Neural cell (in vitro differentiated cells): ENCODE measurements around the gene RNU5D-1. TPM values are rescaled to one million over a fixed set of nuclear protein-coding genes. Genes with fewer than 3 reads are reported as not detected.

Experiments
- H2AFZ ChIP-seq: fragments of 200-600, 300-800 bp; sonication (generic), shearing (Covaris generic); 2 replicates; pipeline ENCODE4 v1.6.0; 2014; ENCODE audit warnings: low read depth, mild to moderate bottlenecking, antibody characterized with exemption, low read length, moderate library complexity
- H3F3A ChIP-seq: fragments of 200-600 bp; shearing (Covaris generic); 2 replicates; pipeline ENCODE4 v1.6.1; 2016; ENCODE audit warnings: mild to moderate bottlenecking, moderate library complexity, mixed read lengths, antibody characterized with exemption, low read length; ENCODE audit not compliant: insufficient read depth, poor library complexity, severe bottlenecking
- H3K27ac ChIP-seq: fragments of 200-600, 300-800 bp; sonication (generic), shearing (Covaris generic); 2 replicates; pipeline ENCODE4 v1.5.1; 2014; ENCODE audit warnings: mild to moderate bottlenecking, low read length, moderate library complexity
- H3K27me3 ChIP-seq: fragments of 300-800, 200-600 bp; sonication (generic), shearing (Covaris generic); 2 replicates; pipeline ENCODE4 v1.6.0; 2014; ENCODE audit warnings: mild to moderate bottlenecking, low read depth, low read length, moderate library complexity; ENCODE audit not compliant: insufficient read depth
- H3K36me3 ChIP-seq: fragments of 300-800, 200-600 bp; sonication (generic), shearing (Covaris generic); 2 replicates; pipeline ENCODE4 v1.5.1; 2014; ENCODE audit warnings: mild to moderate bottlenecking, antibody characterized with exemption, low read length, moderate library complexity; ENCODE audit not compliant: insufficient read depth
- H3K4me2 ChIP-seq: fragments of 300-800, 200-600 bp; sonication (generic), shearing (Covaris generic); 2 replicates; pipeline ENCODE4 v1.6.0; 2014; ENCODE audit warnings: mild to moderate bottlenecking, low read length
- H3K4me3 ChIP-seq: fragments of 300-800, 200-600 bp; sonication (generic), shearing (Covaris generic); 2 replicates; pipeline ENCODE4 v1.5.1; 2014; ENCODE audit warnings: mild to moderate bottlenecking, low read length, moderate library complexity
- H3K79me2 ChIP-seq: fragments of 200-600 bp; shearing (Covaris generic); replicated peaks from 2 replicates; pipeline ENCODE4 v1.6.0; 2014; ENCODE audit warnings: mild to moderate bottlenecking, low read length, moderate library complexity; ENCODE audit not compliant: insufficient read depth
- H3K9ac ChIP-seq: fragments of 300-800, 200-600 bp; sonication (generic), shearing (Covaris generic); 2 replicates; pipeline ENCODE4 v1.6.1; 2016; ENCODE audit warnings: mild to moderate bottlenecking, low read length, mixed read lengths
- H3K9me2 ChIP-seq: fragments of 200-600 bp; shearing (Covaris generic); 2 replicates; pipeline ENCODE4 v1.6.1; 2016; ENCODE audit warnings: mild to moderate bottlenecking, low read length, mixed read lengths; ENCODE audit not compliant: insufficient read depth
- H3K9me3 ChIP-seq: fragments of 200-600, 300-800 bp; sonication (generic), shearing (Covaris generic); 2 replicates; pipeline ENCODE4 v1.6.1; 2016; ENCODE audit warnings: mild to moderate bottlenecking, mixed run types, low read length, moderate library complexity, mixed read lengths
- H4K20me1 ChIP-seq: fragments of 200-600 bp; shearing (Covaris generic); 2 replicates; pipeline ENCODE4 v1.6.1; 2016; ENCODE audit warnings: mild to moderate bottlenecking, mixed run types; ENCODE audit not compliant: insufficient read depth
- EP300 ChIP-seq: fragments of 450-650 bp; conservative IDR thresholded peaks from 2 replicates; pipeline ENCODE4 v1.6.1; 2014; ENCODE audit warnings: antibody characterized with exemption, mild to moderate bottlenecking, moderate library complexity; ENCODE audit not compliant: poor library complexity, severe bottlenecking
- EZH2 ChIP-seq: fragments of 200-600, 300-800 bp; shearing (Covaris generic), sonication (generic); IDR thresholded peaks from 2 replicates; pipeline ENCODE4 v1.6.1; 2014; ENCODE audit warnings: antibody characterized with exemption, low read length, borderline replicate concordance, mild to moderate bottlenecking; ENCODE audit not compliant: insufficient read depth, poor library complexity, severe bottlenecking
- MXI1 ChIP-seq: fragments of 450-650 bp; conservative IDR thresholded peaks from 2 replicates; pipeline ENCODE4 v1.6.1; 2014; ENCODE audit warnings: antibody characterized with exemption, mild to moderate bottlenecking; ENCODE audit not compliant: poor library complexity, severe bottlenecking
- POLR2AphosphoS5 ChIP-seq: IDR thresholded peaks from 2 replicates; pipeline ENCODE4 v1.6.1; 2012
- RAD21 ChIP-seq: fragments of 450-650 bp; conservative IDR thresholded peaks from 2 replicates; pipeline ENCODE4 v1.6.1; 2014; ENCODE audit warnings: antibody characterized with exemption, mild to moderate bottlenecking, moderate library complexity
- SMC3 ChIP-seq: fragments of 450-650 bp; conservative IDR thresholded peaks from 2 replicates; pipeline ENCODE4 v1.6.1; 2014; ENCODE audit warnings: antibody characterized with exemption, mild to moderate bottlenecking, moderate library complexity; ENCODE audit not compliant: poor library complexity
- TAF1 ChIP-seq: IDR thresholded peaks from 2 replicates; pipeline ENCODE4 v1.6.1; 2012; ENCODE audit warnings: low read depth
- polyA plus RNA-seq: library from polyadenylated mRNA; depleted of rRNA; stranded (reverse); fragments of >200 nt; gene quantifications from 2 replicates; pipeline ENCODE4 v1.2.3, GENCODE V29; 2014
- TF ChIP-seq, protein P1 (sequence below): IDR thresholded peaks from 2 replicates; pipeline ENCODE4 v1.6.1; 2012; ENCODE audit warnings: borderline replicate concordance
- TF ChIP-seq, protein P2 (sequence below): fragments of 450-650 bp; IDR thresholded peaks from 2 replicates; pipeline ENCODE4 v1.5.1; 2014; ENCODE audit warnings: antibody characterized with exemption, mild to moderate bottlenecking, moderate library complexity; ENCODE audit not compliant: poor library complexity, severe bottlenecking

RNU5D-1 gene
- polyA plus RNA-seq, 1 donor from 2014 or later, result not detected

DNA sequence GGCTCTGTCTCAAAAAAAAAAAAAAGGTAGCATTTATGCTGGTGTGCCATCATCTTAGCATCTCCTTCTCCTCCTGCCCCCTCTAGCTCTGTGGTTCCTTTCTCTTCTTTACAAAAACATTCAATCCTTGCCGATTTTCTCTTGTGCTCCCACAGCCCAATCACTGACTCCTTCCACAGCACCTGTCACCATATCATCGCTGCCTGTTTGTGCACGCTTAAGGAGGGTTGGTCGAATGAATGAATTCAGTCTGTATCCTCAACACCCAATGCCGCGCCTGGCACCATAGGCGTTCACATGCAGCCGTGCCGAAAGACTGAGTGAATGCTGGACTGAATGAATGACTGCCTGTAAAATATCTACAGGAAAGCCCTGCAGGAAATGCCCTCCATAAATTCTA is 7.9 kb downstream of the RNU5D-1 start:
- H3K9me3 ChIP-seq, result no peaks in the 10 kb centered on the region
- no peak overlapping the region for H3K4me3 ChIP-seq
- no peaks in the 10 kb centered on the region for H3K27me3 ChIP-seq
- no peaks in the 10 kb centered on the region for H3F3A ChIP-seq
- no peaks in the 10 kb centered on the region for H4K20me1 ChIP-seq
- no peak overlapping the region for H3K4me2 ChIP-seq
- no peaks in the 10 kb centered on the region for H3K36me3 ChIP-seq
- H3K9me2 ChIP-seq, result no peaks in the 10 kb centered on the region
- no peak overlapping the region for H2AFZ ChIP-seq
- H3K27ac ChIP-seq, result no peak overlapping the region
- H3K79me2 ChIP-seq, result no peaks in the 10 kb centered on the region
- no peak for TF ChIP-seq POLR2AphosphoS5
- TF ChIP-seq, protein P1, sequence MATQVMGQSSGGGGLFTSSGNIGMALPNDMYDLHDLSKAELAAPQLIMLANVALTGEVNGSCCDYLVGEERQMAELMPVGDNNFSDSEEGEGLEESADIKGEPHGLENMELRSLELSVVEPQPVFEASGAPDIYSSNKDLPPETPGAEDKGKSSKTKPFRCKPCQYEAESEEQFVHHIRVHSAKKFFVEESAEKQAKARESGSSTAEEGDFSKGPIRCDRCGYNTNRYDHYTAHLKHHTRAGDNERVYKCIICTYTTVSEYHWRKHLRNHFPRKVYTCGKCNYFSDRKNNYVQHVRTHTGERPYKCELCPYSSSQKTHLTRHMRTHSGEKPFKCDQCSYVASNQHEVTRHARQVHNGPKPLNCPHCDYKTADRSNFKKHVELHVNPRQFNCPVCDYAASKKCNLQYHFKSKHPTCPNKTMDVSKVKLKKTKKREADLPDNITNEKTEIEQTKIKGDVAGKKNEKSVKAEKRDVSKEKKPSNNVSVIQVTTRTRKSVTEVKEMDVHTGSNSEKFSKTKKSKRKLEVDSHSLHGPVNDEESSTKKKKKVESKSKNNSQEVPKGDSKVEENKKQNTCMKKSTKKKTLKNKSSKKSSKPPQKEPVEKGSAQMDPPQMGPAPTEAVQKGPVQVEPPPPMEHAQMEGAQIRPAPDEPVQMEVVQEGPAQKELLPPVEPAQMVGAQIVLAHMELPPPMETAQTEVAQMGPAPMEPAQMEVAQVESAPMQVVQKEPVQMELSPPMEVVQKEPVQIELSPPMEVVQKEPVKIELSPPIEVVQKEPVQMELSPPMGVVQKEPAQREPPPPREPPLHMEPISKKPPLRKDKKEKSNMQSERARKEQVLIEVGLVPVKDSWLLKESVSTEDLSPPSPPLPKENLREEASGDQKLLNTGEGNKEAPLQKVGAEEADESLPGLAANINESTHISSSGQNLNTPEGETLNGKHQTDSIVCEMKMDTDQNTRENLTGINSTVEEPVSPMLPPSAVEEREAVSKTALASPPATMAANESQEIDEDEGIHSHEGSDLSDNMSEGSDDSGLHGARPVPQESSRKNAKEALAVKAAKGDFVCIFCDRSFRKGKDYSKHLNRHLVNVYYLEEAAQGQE, result no peak
- no peak for TF ChIP-seq EP300
- TF ChIP-seq EZH2, result no peak
- TF ChIP-seq SMC3, result no peak
- TF ChIP-seq RAD21, result no peak
- no peak for TF ChIP-seq TAF1
- no peak for TF ChIP-seq MXI1
- TF ChIP-seq, protein P2, sequence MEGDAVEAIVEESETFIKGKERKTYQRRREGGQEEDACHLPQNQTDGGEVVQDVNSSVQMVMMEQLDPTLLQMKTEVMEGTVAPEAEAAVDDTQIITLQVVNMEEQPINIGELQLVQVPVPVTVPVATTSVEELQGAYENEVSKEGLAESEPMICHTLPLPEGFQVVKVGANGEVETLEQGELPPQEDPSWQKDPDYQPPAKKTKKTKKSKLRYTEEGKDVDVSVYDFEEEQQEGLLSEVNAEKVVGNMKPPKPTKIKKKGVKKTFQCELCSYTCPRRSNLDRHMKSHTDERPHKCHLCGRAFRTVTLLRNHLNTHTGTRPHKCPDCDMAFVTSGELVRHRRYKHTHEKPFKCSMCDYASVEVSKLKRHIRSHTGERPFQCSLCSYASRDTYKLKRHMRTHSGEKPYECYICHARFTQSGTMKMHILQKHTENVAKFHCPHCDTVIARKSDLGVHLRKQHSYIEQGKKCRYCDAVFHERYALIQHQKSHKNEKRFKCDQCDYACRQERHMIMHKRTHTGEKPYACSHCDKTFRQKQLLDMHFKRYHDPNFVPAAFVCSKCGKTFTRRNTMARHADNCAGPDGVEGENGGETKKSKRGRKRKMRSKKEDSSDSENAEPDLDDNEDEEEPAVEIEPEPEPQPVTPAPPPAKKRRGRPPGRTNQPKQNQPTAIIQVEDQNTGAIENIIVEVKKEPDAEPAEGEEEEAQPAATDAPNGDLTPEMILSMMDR, result no peak
- H3K9ac ChIP-seq, result no peak overlapping the region

DNA sequence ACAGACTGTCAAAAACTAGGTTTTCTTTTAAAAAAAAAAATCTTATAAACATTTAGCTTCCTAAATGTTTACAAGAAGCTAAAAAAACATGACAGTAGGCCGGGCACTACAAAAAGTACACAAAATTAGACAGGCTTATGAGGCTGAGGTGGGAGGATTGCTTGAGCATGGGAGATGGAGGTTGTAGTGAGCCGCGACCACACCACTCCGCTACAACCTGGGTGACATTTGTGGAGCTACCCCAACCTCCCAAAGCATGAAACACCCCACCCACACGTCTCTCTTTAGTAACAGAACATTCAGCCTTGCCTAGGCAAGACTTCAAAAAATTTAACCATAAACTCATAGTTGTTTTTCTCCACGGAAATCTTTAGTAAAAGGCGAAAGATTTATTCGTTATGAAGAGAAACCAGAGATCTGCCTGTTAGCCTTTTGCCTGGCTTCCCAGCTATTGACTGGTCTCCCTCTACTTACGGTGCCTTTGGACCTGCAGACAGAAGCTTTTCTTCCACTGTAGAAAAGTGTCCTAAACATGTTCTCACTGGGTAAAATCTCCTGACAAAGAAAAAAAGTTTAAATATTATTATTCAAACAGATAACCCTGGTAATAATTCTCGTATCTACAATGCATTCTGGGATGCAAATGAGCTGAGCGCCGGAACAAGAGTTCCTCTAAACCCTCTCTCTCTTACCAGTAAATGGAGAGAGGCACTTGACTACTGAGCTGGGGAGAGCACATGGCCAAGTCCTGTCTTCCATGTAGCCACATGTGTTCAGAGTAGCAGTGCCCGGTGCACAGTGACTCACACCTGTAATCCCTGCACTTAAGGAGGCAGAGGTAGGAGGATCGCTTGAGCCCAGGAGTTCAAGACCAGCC is 9.2 kb downstream of the RNU5D-1 start:
- Histone ChIP-seq H3K9me3 (no peaks in the 10 kb centered on the region), H3K4me2 (no peak overlapping the region), H3K9ac (no peak overlapping the region), H3K27me3 (no peaks in the 10 kb centered on the region), H3K4me3 (no peak overlapping the region), H3F3A (no peaks in the 10 kb centered on the region), H3K79me2 (no peaks in the 10 kb centered on the region), H3K9me2 (no peaks in the 10 kb centered on the region), H3K27ac (no peak overlapping the region), H2AFZ (no peak overlapping the region), H3K36me3 (no peaks in the 10 kb centered on the region), H4K20me1 (no peaks in the 10 kb centered on the region)
- TF ChIP-seq, protein P2, result no peak
